NCI-H1105 treated with DMSO at 0.1 percent for 48 hours (cell line): ENCODE results near the gene IGFL3.

Source experiments
- DNase-seq: peaks from one replicate; lab custom pipeline; 2025; lab: John Stamatoyannopoulos, UW

Gene IGFL3

GRCh38 chr19:46076951-46077814 lies 47.3 kb downstream of the IGFL3 start:
- DNase-seq: peak; percentile 94

DNA sequence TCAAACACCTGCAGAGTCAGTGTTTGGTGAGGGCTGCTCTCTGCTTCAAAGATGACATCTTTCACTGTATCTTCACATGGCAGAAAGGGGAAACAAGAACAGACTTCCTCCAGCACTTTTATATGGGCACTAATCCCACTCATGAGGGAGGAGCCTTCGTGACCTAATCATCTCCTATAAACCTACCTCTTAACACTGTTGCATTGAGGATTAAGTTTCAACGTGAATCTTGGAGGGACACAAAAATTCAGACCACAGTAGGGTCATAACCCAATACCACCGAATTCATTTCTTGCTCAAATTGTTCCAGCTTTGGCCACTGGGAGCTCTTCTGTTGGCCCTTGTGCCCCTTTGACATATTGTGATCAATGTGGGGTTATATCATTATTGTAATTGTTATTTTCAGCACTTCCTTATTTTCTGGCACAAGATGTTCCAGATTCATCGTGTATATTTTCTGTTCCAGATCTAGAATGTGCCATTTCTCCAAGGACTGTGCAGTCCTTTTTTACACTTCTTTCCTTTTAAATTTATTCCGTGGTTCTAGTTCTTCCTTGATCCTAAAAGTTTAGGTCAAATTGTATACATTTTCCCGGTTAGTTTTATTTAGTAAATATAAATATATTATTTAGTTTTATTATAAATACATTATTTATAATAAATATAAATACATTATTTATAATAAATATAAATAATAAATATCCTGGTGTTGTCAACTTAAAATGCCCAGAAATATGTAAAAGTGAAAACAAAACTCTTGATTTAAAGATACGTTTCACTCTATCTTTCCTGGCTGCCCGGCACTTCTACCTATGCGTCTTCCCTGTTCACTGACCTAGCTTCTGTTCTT lies 48.2 kb downstream of the IGFL3 start:
- no peak for DNase-seq

DNA sequence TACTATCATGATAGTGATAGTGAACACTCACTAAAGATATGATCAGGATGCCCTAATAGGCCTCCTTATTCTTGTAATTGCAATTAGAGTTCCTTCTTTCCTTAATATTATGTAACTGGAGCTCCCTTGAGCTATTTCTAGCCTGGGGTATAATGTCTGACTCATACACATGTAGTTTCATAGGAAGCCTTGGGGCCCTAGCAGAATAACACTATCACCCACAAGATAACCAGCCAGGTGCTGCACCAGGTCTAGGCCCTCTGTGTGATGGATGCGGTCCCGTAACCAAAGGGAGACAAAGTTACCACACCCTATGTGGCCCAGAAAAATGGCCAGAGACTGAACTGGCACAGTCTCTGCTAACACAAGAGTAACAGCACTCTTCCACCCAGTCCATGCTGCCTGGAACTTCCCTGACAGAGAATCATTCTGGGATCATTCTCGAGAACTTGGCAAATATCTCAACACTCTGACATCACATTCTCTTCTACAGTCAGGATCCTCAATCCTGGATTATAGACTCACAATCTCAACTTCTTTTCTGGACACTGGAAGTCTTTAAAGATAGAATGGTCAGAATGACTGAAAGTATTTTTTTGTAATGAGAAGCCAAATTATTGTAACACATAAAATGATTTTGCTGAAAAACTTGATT lies 51.1 kb downstream of the IGFL3 start:
- DNase-seq: no peak
